HEK293 (cell line): ENCODE data around the gene CXCL3.

Experiments used
- ATF2 ChIP-seq: fragments of 450-650 bp; formaldehyde crosslinking; IDR thresholded peaks from 2 replicates; pipeline ENCODE4 v1.5.1; 2016; ENCODE audit warnings: missing biosample characterization, missing genetic modification characterization, low read depth
- CTCF ChIP-seq: fragments of 450-650 bp; formaldehyde crosslinking; IDR thresholded peaks from 2 replicates; pipeline ENCODE4 v1.5.1; 2016; ENCODE audit warnings: missing biosample characterization, missing genetic modification characterization
- FEZF1 ChIP-seq: fragments of 450-650 bp; formaldehyde crosslinking; IDR thresholded peaks from 2 replicates; pipeline ENCODE4 v1.5.1; 2016; ENCODE audit warnings: missing biosample characterization, missing genetic modification characterization
- OVOL3 ChIP-seq: fragments of 450-650 bp; formaldehyde crosslinking; IDR thresholded peaks from 2 replicates; pipeline ENCODE4 v1.5.1; 2016; ENCODE audit warnings: missing biosample characterization, missing genetic modification characterization
- PATZ1 ChIP-seq: fragments of 450-650 bp; formaldehyde crosslinking; IDR thresholded peaks from 2 replicates; pipeline ENCODE4 v1.5.1; 2016; ENCODE audit warnings: missing biosample characterization, missing genetic modification characterization
- ZBTB11 ChIP-seq: fragments of 450-650 bp; formaldehyde crosslinking; conservative IDR thresholded peaks from 2 replicates; pipeline ENCODE4 v1.5.1; 2016; ENCODE audit warnings: low read depth, missing biosample characterization, missing genetic modification characterization
- ZFHX2 ChIP-seq: fragments of 450-650 bp; formaldehyde crosslinking; conservative IDR thresholded peaks from 2 replicates; pipeline ENCODE4 v1.5.1; 2016; ENCODE audit warnings: missing biosample characterization, missing genetic modification characterization
- ZNF133 ChIP-seq: fragments of 450-650 bp; formaldehyde crosslinking; IDR thresholded peaks from 2 replicates; pipeline ENCODE4 v1.5.1; 2016; ENCODE audit warnings: missing biosample characterization, missing genetic modification characterization

- TF ChIP-seq CTCF (tag by site-specific recombination) (no peak), ZBTB11 (tag by site-specific recombination) (no peak), PATZ1 (no peak), FEZF1 (tag by site-specific recombination) (peak; percentile 74), ATF2 (no peak), ZFHX2 (tag by site-specific recombination) (no peak), OVOL3 (tag by site-specific recombination) (no peak), ZNF133 (no peak)
Measured at GRCh38 chr4:73989928-73990327, 48.6 kb downstream of the CXCL3 start.
